Ovary (tissue), 9 donors: ENCODE measurements around the gene IQCN. TPM values are rescaled to one million over a fixed set of nuclear protein-coding genes. Genes with fewer than 3 reads are reported as not detected.
A peak's percentile ranks its signal among the peaks of the same experiment; 100 is the strongest.

ENCODE experiments used
- DNase-seq, 5 donors: peaks; one replicate each; pipeline ENCODE4 v3.0.0-alpha.2; 2019 to 2020
- H3K27ac ChIP-seq, 2 donors: fragments of 200-600 bp; one replicate each; pipeline versions ENCODE4 v1.5.1 to v1.8.0; 2019 to 2022
- H3K27me3 ChIP-seq: fragments of 200-600 bp; one replicate; pipeline ENCODE4 v1.8.0; 2022
- H3K36me3 ChIP-seq: fragments of 200-600 bp; sonication (generic); one replicate; pipeline ENCODE4 v1.5.1; 2019
- H3K4me1 ChIP-seq: one replicate; pipeline ENCODE4 v1.8.1; 2013; ENCODE audit warnings: mild to moderate bottlenecking, moderate library complexity; ENCODE audit not compliant: insufficient read depth
- H3K4me3 ChIP-seq: fragments of 200-600 bp; sonication (generic); one replicate; pipeline ENCODE4 v1.5.1; 2017
- H3K9me3 ChIP-seq, 2 donors: fragments of 200-600 bp in 1 of 2; sonication (generic) in 1 of 2; one replicate each; pipeline versions ENCODE4 v1.5.1 to v1.8.1; 2013 to 2019; ENCODE audit warnings: mild to moderate bottlenecking in 1 of 2, moderate library complexity in 1 of 2
- CTCF ChIP-seq, 3 donors: fragments of 450-650 bp in 2 of 3; fragments of 200-600 bp in 1 of 3; IDR thresholded peaks; one replicate each; pipeline versions ENCODE4 v1.5.1 to v1.8.0; 2016 to 2022; ENCODE audit warnings: antibody characterized with exemption in 3 of 3, mild to moderate bottlenecking in 1 of 3
- EP300 ChIP-seq: sonication (generic); formaldehyde crosslinking; IDR thresholded peaks from one replicate; pipeline ENCODE4 v1.6.1; 2017; ENCODE audit warnings: antibody characterized with exemption
- POLR2A ChIP-seq: fragments of 450-650 bp; IDR thresholded peaks from one replicate; pipeline ENCODE4 v1.6.1; 2017; ENCODE audit warnings: antibody characterized with exemption, mild to moderate bottlenecking, moderate library complexity
- WGBS, 3 donors: extraction: QIAGEN DNeasy Blood & Tissue Kit in 1 of 3; methylation state at CpG; one replicate each; pipeline versions ENCODE4 v1.1.5 to v1.1.7; 2013 to 2017; 5-methylcytosine and 5-hydroxymethylcytosine counted together
- intact Hi-C, 4 donors: fragments of 100-400 bp; cut with DNase I; formaldehyde crosslinking; loops; one replicate each; pipeline versions ENCODE4 v1.11.0 to v1.15.1; 2022 to 2023
- polyA plus RNA-seq, 2 donors: library from polyadenylated mRNA; stranded (reverse); fragments of 200-250 nt in 1 of 2; fragments of 350-450 nt in 1 of 2; fragmentation: Illumina TruSeq in 1 of 2; extraction: RNeasy Lipid Tissue Mini Kit (QIAGEN cat#74804) in 1 of 2; gene quantifications; one replicate each; pipeline ENCODE4 v1.2.3, GENCODE V29; 2013 to 2014
- total RNA-seq, 7 donors: library from RNA; depleted of rRNA in 2 of 7; stranded (reverse); fragments of >200 nt in 2 of 7; fragmentation: NEBNext Ultra II Directional in 3 of 7; extraction: Animal tissue kit (Norgen Biotek cat#: 25700) in 3 of 7; gene quantifications; one replicate each; pipeline versions ENCODE4 v1.1.0 to v1.2.4, GENCODE V29; 2016 to 2023
- donor health status: DM: no; HTN: no; CAD: no; lungs with moderate emphysema.
- donor health status: DM: no; HTN: no; CAD: no.
- donor health status: Bipolar disorder and iron deficiency.
- donor health status: DM: yes; HTN: yes; CAD: no.
- donor health status: DM: no; HTN: no; CAD: no.
- donor health status: DM: yes; HTN: yes; CAD: no.

IQCN gene
- total and polyA plus RNA-seq, 9 donors = 2.5 to 18.4 (median 10.8) TPM

GRCh38 chr19:18286973-18287635 is 12.9 kb upstream of the IQCN start:
- no peaks in the 10 kb centered on the region for H3K9me3 ChIP-seq
- peak overlapping the region; percentile 71 to 84 for H3K27ac ChIP-seq
- H3K4me1 ChIP-seq = peaks cover 19% of the 10 kb centered on the region
- no peak overlapping the region for H3K4me3 ChIP-seq
- intact Hi-C loops = no loop called here
- 83 to 89% (median 83%) methylated on average over 21 of the region's 21 CpGs for WGBS, 3 donors
- no peaks in the 10 kb centered on the region for H3K36me3 ChIP-seq
- H3K27me3 ChIP-seq = no peaks in the 10 kb centered on the region
- DNase-seq = peak in 1 of 5 donors; percentile 31
- TF ChIP-seq EP300 (no peak), POLR2A (no peak), CTCF (IDR thresholded peaks at IDR 0.05) (no peak)

GRCh38 chr19:18284712-18285360 is 10.6 kb upstream of the IQCN start:
- Histone ChIP-seq H3K27ac (peak overlapping the region; percentile 63 to 84), H3K4me3 (no peak overlapping the region), H3K27me3 (no peaks in the 10 kb centered on the region), H3K4me1 (peaks cover 13% of the 10 kb centered on the region), H3K9me3 (no peaks in the 10 kb centered on the region), H3K36me3 (no peaks in the 10 kb centered on the region)
- DNase-seq = peak in 1 of 5 donors; percentile 52
- no peak for TF ChIP-seq EP300
- TF ChIP-seq CTCF (IDR thresholded peaks at IDR 0.05) = no peak
- 28 to 58% (median 36%) methylated on average over 12 of the region's 12 CpGs for WGBS, 3 donors
- intact Hi-C loops = no loop called here

GRCh38 chr19:18283338-18283737 is 9.1 kb upstream of the IQCN start:
- intact Hi-C loops = no loop called here
- Histone ChIP-seq H3K9me3 (no peaks in the 10 kb centered on the region), H3K4me1 (peaks cover 15% of the 10 kb centered on the region), H3K36me3 (no peaks in the 10 kb centered on the region), H3K4me3 (no peak overlapping the region), H3K27me3 (no peaks in the 10 kb centered on the region), H3K27ac (peak overlapping the region in 1 of 2 donors; percentile 100)
- DNase-seq = peak in 2 of 5 donors; percentile 45 to 49
- 76 to 91% (median 90%) methylated on average over 5 of the region's 5 CpGs for WGBS, 3 donors
- TF ChIP-seq CTCF (IDR thresholded peaks at IDR 0.05) = no peak

GRCh38 chr19:18282788-18283141 is 8.5 kb upstream of the IQCN start:
- intact Hi-C loops = no loop called here
- Histone ChIP-seq H3K4me3 (peak overlapping the region; percentile 47), H3K27me3 (no peaks in the 10 kb centered on the region), H3K9me3 (no peaks in the 10 kb centered on the region), H3K36me3 (no peaks in the 10 kb centered on the region), H3K4me1 (peaks cover 20% of the 10 kb centered on the region), H3K27ac (peak overlapping the region; percentile 96 to 100)
- WGBS, 3 donors = 41 to 55% (median 50%) methylated on average over 4 of the region's 4 CpGs
- peak in 2 of 5 donors; percentile 59 to 61 for DNase-seq
- TF ChIP-seq CTCF (IDR thresholded peaks at IDR 0.05) = no peak
- no peak for TF ChIP-seq EP300
- TF ChIP-seq POLR2A = no peak
